Measurements from ENCODE around the gene PPP1R3D.

The PPP1R3D gene

GRCh38 chr20:59888050-59888449, 52.1 kb downstream of the PPP1R3D start:
- in situ Hi-C loops (cut with HindIII; ENCODE audit: low pct_unique_long_range_greater_than_20kb, low sequenced_read_pairs) = no loop called here
- DNase-seq (ENCODE audit: low read depth in 1 of 2, low spot score in 1 of 2) = no peak
- no peak for TF ChIP-seq JUND (IDR thresholded peaks at IDR 0.05; ENCODE audit: low read depth)
